H1 (cell line): ENCODE results near the gene RAET1G. TPM values are rescaled to one million over a fixed set of nuclear protein-coding genes. Genes with fewer than 3 reads are reported as not detected.

Experiments
- EP300 ChIP-seq, 2 experiments: IDR thresholded peaks; 1 replicate in 1 of 2; 2 replicates in 1 of 2; pipeline ENCODE4 v1.6.1; 2011 to 2012; ENCODE audit warnings: low read depth in 2 of 2, low read length in 2 of 2, mild to moderate bottlenecking in 2 of 2, borderline replicate concordance in 1 of 2, inconsistent platforms in 1 of 2, moderate library complexity in 1 of 2
- FOSL1 ChIP-seq: IDR thresholded peaks from 2 replicates; pipeline ENCODE4 v1.6.1; 2011; ENCODE audit warnings: mild to moderate bottlenecking, low read depth, low read length, moderate library complexity; ENCODE audit not compliant: insufficient read depth
- GABPA ChIP-seq: IDR thresholded peaks from 2 replicates; pipeline ENCODE4 v1.6.1; 2011; ENCODE audit warnings: mild to moderate bottlenecking, low read length, moderate library complexity, borderline replicate concordance; ENCODE audit not compliant: insufficient read depth
- JUND ChIP-seq: IDR thresholded peaks from 2 replicates; pipeline ENCODE4 v1.6.1; 2011; ENCODE audit warnings: mild to moderate bottlenecking, improper control_type of control experiment, low read length
- KDM1A ChIP-seq: fragments of 200-600, 300-600 bp; sonication (generic); IDR thresholded peaks from 2 replicates; pipeline ENCODE4 v1.7.1; 2016; ENCODE audit warnings: mild to moderate bottlenecking, low read length, borderline replicate concordance
- NANOG ChIP-seq: IDR thresholded peaks from 2 replicates; pipeline ENCODE4 v1.6.1; 2011; ENCODE audit warnings: low read length, low read depth, mild to moderate bottlenecking, inconsistent platforms; ENCODE audit not compliant: insufficient read depth, poor library complexity, severe bottlenecking
- NRF1 ChIP-seq: IDR thresholded peaks from 2 replicates; pipeline ENCODE4 v1.6.1; 2011; ENCODE audit warnings: mild to moderate bottlenecking, low read depth, low read length, improper control_type of control experiment
- PHF8 ChIP-seq: fragments of 200-600 bp; sonication (generic); conservative IDR thresholded peaks from 2 replicates; pipeline ENCODE4 v1.7.1; 2012; ENCODE audit warnings: low read depth, mild to moderate bottlenecking, inconsistent platforms, low read length, moderate library complexity
- POLR2A ChIP-seq, 2 experiments: IDR thresholded peaks; 1 replicate in 1 of 2; 2 replicates in 1 of 2; pipeline ENCODE4 v1.6.1; 2011; ENCODE audit warnings: low read depth in 2 of 2, low read length in 2 of 2, mild to moderate bottlenecking in 2 of 2; ENCODE audit errors: control extremely low read depth in 1 of 2
- POU5F1 ChIP-seq: IDR thresholded peaks from 2 replicates; pipeline ENCODE4 v1.6.1; 2011; ENCODE audit warnings: low read depth, mild to moderate bottlenecking, low read length, moderate library complexity
- RAD21 ChIP-seq, 2 experiments: IDR thresholded peaks in 1 of 2; conservative IDR thresholded peaks in 1 of 2; 2 replicates each; pipeline ENCODE4 v1.6.1; 2011; ENCODE audit warnings: low read depth in 2 of 2, low read length in 2 of 2, improper control_type of control experiment in 1 of 2, inconsistent platforms in 1 of 2, mild to moderate bottlenecking in 1 of 2, moderate library complexity in 1 of 2
- RBBP5 ChIP-seq: IDR thresholded peaks from 2 replicates; pipeline ENCODE4 v1.7.1; 2012; ENCODE audit warnings: low read depth, mild to moderate bottlenecking, inconsistent platforms, low read length, moderate library complexity, borderline replicate concordance
- RNF2 ChIP-seq: fragments of 200-900, 300-1000 bp; sonication (generic); IDR thresholded peaks from 2 replicates; pipeline ENCODE4 v1.7.1; 2016; ENCODE audit warnings: borderline replicate concordance, low read depth, mild to moderate bottlenecking, antibody characterized with exemption, low read length; ENCODE audit not compliant: poor library complexity, severe bottlenecking; ENCODE audit errors: missing control alignments
- SIN3A ChIP-seq, 2 experiments: IDR thresholded peaks in 1 of 2; conservative IDR thresholded peaks in 1 of 2; 2 replicates each; pipeline ENCODE4 v1.6.1; 2011 to 2012; ENCODE audit warnings: low read length in 2 of 2, improper control_type of control experiment in 1 of 2, low read depth in 1 of 2, mild to moderate bottlenecking in 1 of 2
- SP1 ChIP-seq: IDR thresholded peaks from 2 replicates; pipeline ENCODE4 v1.6.1; 2011; ENCODE audit warnings: low read depth, low read length
- SRF ChIP-seq: IDR thresholded peaks from 2 replicates; pipeline ENCODE4 v1.6.1; 2011; ENCODE audit warnings: mild to moderate bottlenecking, low read depth, low read length, moderate library complexity
- TBP ChIP-seq: IDR thresholded peaks from 2 replicates; pipeline ENCODE4 v1.6.1; 2011; ENCODE audit warnings: low read depth, low read length, improper control_type of control experiment
- TEAD4 ChIP-seq: IDR thresholded peaks from 2 replicates; pipeline ENCODE4 v1.6.1; 2012; ENCODE audit warnings: low read depth, low read length, inconsistent platforms, mixed read lengths
- polyA plus RNA-seq, 7 experiments: library from polyadenylated mRNA; depleted of rRNA in 3 of 7; stranded (reverse) in 5 of 7; unstranded in 2 of 7; fragments of >200 nt in 5 of 7; fragments of 200-250 nt in 2 of 7; gene quantifications; 1 replicate in 5 of 7; 2 replicates in 1 of 7; 4 replicates in 1 of 7; pipeline versions ENCODE4 v1.2.1 to v1.2.3, GENCODE V29; 2011 to 2013; ENCODE audit warnings: missing spikeins in 2 of 7, mixed read lengths in 2 of 7
- total RNA-seq: library from RNA; stranded (reverse); fragmentation: NEBNext Ultra II Directional; extraction: Animal tissue kit (Norgen Biotek cat#: 25700); gene quantifications from 2 replicates; pipeline ENCODE4 v1.2.1, GENCODE V29; 2021
- TF ChIP-seq, protein P1 (sequence below): IDR thresholded peaks from 2 replicates; pipeline ENCODE4 v1.6.1; 2012; ENCODE audit warnings: inconsistent platforms

The RAET1G gene
- total and polyA plus RNA-seq, 2 of the 8 experiments (the other 6 are each of a cell fraction or from before 2014, with no cell fraction given) = 0.08 TPM; not detected in 1

DNA sequence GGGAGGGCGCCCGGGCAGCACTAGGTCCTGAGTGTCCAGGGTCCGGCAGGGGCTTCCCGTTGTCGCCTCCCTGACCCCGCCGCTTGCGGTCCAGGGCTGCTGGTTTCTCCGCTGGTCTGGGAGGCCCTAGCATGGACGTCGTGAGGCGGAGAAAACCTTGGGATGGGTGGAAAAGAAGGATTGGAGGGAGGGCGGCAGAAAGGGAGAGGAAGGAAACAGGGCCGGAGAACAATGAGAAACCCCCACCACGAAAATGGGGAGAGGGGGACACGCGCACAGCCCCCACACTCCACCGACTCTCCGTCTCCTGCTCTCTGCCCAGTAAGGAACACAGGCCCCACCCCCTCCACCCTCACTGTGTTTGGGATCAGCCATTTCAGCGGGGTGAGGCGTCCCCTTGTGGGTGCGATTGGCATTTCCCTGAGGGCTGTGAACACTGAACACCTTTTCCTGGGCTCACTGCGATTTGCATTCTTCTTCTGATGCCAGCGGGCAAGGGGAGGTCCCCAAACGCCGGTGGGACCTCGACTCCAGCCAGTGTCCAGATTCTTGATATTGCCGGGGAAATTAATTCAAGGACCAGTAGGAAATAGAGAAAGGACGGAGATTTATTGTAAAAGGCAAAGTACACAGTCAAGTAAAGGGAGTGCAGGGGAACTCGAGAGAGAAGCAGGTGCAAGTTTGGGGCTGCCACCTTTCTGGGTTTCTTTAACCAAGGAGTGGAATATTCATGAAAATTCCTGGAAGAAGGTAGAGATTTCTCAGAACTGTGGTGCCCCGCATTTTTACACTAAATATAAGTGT is 3.3 kb upstream of the RAET1G start (continued):
- no peak for TF ChIP-seq POU5F1
- TF ChIP-seq KDM1A = no peak
- no peak; a peak in 1 of 4 replicates for TF ChIP-seq SIN3A (conservative IDR thresholded peaks at IDR 0.05 in 1 of 2, IDR thresholded peaks at IDR 0.05 in 1 of 2; ENCODE audit: low read depth in 1 of 2, low read length in 2 of 2)
- TF ChIP-seq RNF2 = no peak
- TF ChIP-seq TEAD4 = peak; percentile 50; the same call in 1 of the 2 replicates
- TF ChIP-seq POLR2A (IDR thresholded peaks at IDR 0.05; ENCODE audit: control extremely low read depth in 1 of 2, low read depth in 2 of 2, low read length in 2 of 2) = no peak
- peak; percentile 54; the same call in 1 of the 2 replicates for TF ChIP-seq SP1
- peak; percentile 13; the same call in 1 of the 2 replicates for TF ChIP-seq JUND
- TF ChIP-seq RBBP5 = no peak
- no peak for TF ChIP-seq EP300 (IDR thresholded peaks at IDR 0.05; ENCODE audit: borderline replicate concordance in 1 of 2, low read depth in 2 of 2, low read length in 2 of 2)
- no peak for TF ChIP-seq FOSL1
- TF ChIP-seq PHF8 = no peak
- peak; percentile 89 for TF ChIP-seq RAD21 (IDR thresholded peaks at IDR 0.05 in 1 of 2, conservative IDR thresholded peaks at IDR 0.05 in 1 of 2; ENCODE audit: low read depth in 2 of 2, low read length in 2 of 2)
- no peak for TF ChIP-seq SRF
- TF ChIP-seq GABPA = 0 out of 2 replicates have a peak, but pooled peaks have one; percentile 33
- TF ChIP-seq TBP = no peak
- no peak for TF ChIP-seq NANOG
- TF ChIP-seq, protein P1, sequence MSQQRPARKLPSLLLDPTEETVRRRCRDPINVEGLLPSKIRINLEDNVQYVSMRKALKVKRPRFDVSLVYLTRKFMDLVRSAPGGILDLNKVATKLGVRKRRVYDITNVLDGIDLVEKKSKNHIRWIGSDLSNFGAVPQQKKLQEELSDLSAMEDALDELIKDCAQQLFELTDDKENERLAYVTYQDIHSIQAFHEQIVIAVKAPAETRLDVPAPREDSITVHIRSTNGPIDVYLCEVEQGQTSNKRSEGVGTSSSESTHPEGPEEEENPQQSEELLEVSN = no peak
- no peak for TF ChIP-seq NRF1
